HG03159 (cell line): ENCODE data around the gene DRAM1.

Experiments
- ATAC-seq: cut with Tn5 transposase; IDR thresholded peaks from one replicate; pipeline ENCODE4 v1.9.1; 2021; ENCODE audit warnings: mild to moderate bottlenecking, moderate library complexity; ENCODE audit not compliant: unreplicated experiment

Gene DRAM1, protein sequence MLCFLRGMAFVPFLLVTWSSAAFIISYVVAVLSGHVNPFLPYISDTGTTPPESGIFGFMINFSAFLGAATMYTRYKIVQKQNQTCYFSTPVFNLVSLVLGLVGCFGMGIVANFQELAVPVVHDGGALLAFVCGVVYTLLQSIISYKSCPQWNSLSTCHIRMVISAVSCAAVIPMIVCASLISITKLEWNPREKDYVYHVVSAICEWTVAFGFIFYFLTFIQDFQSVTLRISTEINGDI

DNA sequence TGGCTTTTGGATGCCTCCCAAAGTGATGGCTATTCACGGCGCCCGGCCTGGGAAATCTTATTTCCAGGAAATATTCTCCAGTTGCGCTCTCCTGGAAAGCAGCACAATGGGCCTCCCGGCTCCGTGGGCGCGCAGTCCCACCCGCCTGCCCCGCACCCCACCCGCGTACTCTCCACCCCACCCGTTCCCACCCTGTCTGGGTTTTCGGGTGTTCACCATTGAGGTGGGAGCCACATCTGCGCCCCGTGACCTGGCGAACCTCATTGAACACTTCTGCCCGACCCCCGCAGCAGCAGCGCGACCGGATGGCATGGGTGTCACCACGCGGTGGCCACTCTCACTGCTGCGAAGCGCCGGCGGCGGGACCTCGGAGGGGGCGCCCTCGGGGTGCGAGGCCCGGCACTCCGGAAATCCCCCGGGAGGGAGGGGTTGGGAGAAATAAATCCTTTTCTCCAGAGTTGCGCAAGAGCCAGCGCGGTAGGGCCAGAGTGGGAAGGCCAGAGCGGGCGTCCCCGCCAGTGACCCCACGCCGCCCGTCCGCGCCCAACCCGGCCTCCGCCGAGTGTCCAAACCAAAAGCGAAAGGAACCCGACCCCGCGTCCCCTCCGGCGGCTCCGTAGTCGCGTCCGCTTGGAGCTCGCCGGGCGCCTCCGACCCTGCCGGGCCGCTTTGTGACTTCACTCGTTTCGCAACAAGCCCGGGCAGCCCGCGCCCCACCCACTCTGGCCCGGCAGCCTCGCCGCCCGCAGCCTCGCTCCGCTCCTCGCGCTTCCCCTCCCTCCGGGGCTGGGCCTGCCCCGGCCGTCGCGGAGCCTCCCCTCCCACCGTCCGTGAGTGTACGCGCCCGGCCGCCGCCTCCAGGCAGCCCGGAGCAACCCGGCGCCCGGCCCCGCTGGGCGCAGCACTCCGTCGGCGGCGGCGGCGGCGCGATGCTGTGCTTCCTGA lies at the start of gene DRAM1:
DRAM1 (plus strand) TSS at position 720 of the 945 bp plus-strand sequence; CDS start at position 930, 210 bp downstream.
- peak; percentile 82 for ATAC-seq

DNA sequence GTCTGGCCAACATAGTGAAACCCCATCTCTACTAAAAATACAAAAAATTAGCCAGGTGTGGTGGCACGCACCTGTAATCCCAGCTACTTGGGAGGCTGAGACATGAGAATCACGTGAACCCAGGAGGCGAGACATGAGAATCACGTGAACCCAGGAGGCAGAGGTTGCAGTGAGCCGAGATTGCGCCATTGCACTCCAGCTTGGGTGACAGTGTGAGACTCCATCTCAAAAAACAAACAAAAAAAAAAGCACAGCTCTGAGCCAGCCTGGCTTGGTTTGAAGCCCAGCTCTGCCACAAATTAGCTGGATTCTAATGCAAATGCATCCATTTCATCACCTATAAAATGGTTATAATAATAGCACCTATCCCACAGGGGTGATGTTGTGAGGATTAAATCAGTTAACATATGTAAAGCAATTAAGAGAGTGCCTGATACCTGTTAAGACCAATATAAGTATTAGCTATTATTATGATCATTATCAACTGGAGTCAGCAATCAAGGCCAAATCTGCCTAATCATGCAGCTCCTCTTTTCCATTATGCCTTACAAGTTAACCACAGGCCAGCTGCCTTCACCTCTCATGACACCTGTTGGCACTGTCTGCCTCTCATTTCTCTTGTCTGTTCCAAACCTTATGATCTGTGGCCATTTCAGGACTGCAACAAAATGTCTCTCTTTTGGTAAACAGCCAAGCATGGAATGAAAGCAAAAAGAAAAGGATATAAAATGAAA lies 48.8 kb upstream of the DRAM1 start:
- ATAC-seq: no peak

DNA sequence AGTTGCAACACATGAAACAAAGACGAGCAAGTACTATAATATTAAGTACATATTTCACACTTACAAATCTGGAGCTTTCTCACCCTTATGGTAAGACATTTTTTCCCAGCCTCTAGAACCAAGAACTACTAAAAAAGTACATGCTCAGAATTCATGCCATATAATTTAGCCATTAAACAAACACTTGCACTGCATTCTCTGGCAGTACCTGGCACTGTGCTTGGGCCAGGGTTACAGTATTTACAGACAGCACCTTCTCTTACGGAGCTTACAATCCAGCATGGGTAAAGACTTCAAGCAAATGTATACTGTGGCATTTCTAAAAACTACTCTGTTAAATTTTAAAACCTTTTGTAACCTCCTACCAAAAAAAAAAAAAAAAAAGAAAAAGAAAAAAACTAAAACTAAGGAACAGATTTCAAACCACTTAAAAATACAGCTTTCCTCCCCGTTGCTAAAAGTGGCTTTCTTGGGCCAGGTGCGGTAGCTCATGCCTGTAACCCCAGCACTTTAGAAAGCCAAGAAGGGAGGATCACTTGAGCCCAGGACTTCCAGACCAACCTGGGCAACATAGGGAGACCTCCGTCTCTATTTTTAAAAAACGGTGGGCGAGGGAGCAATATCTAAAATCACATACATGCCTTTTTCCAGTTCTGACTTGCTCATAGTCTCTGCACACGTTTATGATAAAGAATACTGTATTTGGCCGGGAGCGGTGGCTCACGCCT lies 47.6 kb upstream of the DRAM1 start:
- peak; percentile 1 for ATAC-seq

DNA sequence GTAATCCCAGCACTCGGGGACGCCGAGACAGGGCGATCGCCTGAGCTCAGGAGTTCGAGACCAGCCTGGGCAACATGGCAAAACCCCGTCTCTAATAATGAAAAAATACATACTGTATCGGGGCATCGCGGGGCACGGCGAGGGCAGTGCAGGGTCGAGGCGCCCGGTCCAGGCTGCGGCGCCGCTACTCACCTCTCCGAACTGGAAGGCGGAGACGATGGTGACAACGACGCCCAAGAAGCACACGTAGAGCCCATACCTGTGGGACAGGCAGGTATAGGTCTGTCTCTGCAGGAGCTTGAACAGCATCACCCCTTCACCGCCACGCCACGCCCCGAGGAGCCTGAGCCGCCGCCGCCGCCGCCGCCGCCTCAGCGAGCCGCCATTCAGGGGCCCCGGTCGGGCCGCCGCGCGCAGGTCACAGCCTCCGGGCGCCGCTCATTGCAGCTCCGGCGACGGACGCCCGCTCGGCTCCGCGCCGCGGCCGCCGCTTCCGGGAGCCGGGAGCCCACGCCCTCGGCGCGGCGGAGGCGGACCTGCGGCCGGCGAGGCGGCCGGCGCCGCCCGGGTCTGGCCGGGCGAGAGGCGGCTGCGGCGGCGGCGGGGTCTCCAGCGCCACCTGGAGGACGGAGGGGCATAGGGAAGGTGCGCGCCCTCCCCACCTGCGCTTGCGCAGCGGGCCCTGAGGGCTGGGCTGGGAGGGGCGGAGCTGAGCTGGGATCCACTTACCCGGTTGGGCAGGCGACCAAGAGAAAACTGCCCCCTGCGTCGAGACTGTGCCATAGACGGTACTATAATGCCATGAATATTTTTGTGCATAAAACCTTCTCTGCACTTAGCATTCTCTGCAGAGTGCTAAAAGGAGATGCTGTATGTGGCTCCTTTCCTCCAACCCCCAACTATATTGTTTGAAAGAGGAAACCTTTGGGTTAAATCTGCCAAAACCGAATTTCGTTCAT lies 46.7 kb upstream of the DRAM1 start, which contains the start of gene GNPTAB:
GNPTAB (minus strand) TSS at position 593 of the 959 bp plus-strand sequence; CDS start at position 309, 284 bp downstream.
- peak; percentile 93 for ATAC-seq

DNA sequence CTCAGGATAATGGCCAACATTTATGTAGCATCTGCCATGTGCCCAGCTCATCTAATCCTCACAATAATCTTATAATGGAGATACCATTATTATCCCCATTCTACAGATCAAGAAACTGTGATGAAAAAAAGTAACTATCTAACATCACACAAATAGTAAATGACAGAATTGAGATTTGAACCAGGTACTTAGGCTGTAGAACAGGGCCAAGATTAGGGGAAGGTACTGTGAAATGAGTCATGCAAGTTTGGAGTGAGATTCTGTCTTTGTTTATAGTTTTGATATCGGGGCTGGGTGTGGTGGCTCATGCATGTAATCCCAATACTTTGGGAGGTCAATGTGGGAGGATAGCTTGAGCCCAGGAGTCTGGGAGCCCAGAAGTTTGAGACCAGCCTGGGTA lies 45.4 kb upstream of the DRAM1 start:
- ATAC-seq: no peak

DNA sequence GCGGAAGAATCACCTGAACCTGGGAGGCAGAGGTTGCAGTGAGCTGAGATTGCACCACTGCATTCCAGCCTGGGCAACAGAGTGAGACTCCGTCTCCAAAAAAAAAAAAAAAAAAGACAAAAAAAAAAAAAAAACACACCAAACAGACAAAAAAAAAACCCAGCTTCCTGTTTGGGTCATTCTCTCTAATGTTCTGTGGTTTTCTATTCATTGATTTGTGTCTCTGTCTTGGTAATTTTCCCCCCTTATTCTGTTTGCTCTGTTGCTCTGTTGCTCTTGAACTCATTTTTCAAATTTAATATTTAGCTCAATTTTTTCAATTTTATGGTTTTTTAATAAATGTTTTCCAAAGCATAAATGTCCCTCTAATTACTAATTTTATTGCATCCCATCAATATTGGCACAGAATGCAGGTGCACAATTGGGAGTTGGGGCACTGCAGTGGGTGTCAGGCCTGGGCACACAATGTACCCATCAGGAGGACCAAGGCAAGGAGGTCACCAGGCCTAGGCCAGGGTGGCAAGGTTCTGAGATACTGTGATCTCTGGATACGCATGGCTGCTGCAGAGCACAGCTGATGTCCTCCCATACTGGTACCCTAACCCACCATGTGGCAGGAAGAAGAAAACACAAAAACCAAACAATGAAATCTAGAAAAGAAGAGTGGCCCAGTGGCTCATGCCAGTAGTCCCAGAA lies 38.6 kb upstream of the DRAM1 start:
- peak; percentile 53 for ATAC-seq

DNA sequence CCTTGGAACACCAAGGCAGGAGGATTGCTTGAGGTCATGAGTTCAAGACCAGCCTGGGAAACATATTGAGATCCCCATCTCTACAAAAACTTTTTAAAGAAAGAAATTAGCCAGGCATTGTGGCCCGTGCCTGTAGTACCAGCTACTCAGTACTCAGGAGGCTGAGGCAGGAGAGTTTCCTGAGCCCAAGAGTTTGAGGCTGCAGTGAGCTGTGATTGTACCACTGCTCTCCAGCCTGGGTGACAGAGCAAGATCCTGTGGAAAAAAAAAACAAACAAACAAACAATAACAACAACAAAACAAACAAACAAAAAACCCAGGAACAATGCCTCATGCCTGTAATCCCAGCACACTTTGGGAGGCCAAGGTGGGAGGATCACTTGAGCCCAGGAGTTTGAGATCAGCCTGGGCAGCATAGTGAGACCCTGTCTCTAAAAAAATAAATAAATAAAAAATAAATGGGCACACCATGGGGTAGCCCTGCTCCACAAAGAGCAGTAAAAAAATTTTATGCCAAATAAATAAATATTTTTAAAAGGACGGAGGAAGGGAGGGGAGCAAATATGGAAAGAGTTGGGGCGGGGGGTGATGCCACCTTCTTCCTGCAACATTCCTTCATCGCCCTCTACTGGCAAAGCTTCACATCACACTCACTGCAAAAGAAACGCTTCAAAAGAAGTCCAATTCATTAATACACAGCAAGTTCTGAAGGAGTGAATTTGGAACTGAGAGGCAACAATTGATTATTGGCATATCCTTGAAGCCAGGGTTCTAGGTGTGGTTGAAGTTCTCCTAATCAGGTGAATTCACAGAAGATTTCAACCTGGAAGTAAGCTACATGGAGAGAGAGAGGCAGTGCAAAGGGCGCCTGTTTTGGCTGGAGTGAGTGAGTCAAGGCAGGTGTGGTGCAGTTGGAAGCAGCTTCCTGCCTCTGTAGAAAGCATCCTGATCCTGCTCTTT lies 37.8 kb upstream of the DRAM1 start:
- ATAC-seq: no peak

DNA sequence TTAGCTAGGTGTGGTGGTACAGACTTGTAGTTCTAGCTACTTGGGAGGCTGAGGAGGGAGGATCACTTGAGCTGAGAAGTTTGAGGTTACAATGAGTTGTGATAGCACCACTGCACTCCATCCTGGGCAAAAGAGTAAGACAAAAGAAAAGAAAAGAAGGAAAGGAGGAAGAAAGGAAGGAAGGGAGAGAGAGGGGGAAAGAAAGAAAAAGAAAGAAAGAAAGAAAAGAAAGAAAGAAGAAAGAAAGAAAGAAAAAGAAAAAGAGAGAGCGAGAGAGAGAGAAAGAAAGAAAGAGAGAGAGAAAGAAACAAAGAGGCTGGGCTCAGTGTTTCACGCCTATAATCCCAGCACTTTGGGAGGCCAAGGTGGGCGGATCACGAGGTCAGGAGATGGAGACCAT lies 36.3 kb upstream of the DRAM1 start:
- no peak for ATAC-seq

DNA sequence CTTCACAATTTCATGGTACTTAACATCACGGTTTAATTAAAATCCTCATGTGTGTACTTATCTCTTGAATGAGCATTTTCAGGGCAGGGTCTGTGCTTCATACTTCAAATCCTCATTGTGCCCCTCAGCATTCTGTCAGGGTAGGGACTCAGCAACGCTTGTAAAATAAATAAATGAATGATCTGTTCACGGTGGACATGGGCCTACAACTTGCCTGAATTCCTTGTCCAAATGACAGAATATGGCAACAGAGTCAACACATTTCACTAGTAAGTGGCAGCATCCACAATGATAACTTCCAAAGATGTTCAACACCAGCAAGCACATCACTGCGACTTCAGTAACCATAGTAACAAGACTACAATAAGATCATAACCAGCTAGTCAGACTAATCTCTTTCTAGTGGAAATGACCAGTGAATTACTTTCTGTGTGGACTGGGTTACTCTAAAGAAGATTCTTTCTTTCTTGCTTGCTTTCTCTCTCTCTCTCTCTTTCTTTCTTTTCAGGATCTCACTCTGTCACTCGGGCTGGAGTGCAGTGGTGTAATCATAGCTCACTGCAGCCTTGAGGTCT lies 32.2 kb upstream of the DRAM1 start:
- no peak for ATAC-seq

DNA sequence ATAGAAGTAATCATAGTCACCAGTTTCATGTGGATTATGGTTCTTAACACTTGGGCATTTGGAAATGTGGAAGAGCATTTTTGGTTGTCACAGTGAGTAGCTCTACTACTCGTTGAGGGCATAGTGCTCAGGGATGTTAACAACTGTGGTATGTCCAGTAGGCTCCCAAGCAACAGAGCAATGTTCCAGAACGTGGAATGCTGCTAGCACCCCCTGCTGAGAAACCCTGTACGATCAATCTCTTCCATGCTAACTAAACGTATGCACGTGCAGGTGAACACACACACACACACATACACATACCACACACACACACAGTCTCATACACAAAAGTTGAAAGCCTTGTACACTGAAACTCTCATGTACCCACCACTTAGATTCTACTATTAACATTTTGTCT lies 30.1 kb upstream of the DRAM1 start:
- no peak for ATAC-seq

DNA sequence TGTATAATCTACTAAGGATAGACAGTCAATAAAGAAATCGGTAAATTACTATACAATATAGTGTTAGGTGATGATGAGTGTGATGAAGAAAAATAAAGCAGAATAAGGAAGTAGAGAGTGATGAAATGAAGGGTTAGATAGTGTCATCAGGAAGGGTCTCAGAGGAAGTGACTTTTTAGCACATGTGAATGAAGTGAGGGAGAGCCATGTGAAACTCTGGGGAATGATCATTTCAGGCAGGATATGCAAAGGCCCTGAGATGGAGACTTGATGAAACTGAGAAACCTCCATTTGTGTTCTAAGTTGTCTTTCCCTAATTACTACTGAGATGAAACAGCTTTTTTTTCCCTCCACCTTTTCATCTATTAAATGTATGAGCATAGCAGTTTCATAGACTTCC lies 27.2 kb upstream of the DRAM1 start:
- no peak for ATAC-seq

DNA sequence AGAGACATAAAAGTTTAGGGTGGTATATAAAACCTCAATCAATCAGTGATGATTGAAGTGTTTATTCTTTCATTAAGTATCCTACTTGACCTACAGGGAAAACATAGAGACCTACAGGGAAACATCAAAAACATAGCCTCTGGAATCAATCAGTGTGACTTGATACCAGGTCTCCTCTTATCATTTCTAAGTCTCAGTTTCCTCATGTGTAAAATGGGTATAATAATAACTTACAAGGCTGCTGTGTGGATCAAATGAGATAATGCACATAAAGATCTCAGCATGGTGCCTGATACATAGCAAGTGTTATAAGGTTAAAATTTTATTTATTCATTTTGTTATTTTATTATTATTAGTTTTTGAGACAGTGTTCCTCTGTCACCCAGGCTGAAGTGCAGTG lies 24.4 kb upstream of the DRAM1 start:
- ATAC-seq: no peak

DNA sequence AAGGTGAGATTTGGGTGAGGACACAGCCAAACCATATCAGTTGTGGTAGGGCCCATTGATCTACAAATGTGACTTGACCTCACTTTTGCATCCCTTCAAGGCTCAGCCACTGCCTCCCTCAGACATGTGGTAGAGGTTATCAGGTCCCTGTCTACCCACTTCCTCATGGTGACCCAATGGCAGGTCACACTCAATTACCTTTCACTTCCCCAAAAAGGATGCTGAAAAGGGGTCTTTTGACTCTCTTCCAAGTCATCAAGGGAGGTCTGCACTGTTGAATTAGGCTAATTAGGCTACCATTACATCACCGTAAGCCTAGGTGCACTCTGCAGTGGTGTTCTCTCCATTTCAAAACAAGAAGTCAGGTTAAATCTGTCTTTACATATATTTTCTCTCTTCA lies 22.6 kb upstream of the DRAM1 start:
- ATAC-seq: peak; percentile 46

DNA sequence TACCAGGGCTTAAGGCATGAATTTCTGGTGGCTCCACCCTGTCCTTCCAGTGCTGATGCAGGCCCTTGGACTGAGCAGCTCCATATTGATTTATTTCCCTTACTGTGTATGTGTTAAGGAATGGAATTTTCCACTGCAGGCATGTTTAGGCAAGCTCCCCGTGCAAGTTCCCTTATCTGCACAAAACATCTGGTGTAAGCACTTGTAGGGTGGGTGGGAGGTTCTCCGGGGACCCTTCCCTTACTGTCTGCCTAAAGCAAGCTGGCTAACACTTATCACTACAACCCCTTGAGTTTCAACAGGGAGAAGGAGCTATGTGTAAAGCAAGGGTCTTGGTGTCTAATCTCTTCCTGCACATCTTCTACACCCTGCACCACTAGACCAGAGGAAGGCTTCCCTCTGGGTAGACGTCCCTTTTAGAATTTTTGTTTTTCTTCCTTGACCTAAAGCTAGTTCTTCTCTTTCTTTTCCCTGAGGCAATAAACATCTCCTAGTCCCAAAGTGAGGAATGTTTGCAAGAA lies 22.0 kb upstream of the DRAM1 start:
- no peak for ATAC-seq

DNA sequence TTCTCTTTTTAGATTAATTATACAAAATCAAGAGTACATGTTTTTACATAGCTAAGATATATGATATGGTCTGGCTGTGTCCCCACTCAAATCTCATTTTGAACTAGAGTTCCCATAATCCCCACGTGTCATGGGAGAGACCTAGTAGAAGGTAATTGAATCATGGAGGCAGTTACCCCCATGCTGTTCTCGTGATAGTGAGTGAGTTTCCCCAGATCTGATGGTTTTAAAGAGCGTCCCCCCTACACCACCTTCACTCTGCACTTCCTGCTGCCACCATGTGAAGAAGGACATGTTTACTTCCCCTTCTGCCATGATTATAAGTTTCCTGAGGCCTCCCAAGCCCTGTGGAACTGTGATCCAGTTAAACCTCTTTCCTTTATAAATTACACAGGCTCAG lies 21.4 kb upstream of the DRAM1 start:
- ATAC-seq: no peak

DNA sequence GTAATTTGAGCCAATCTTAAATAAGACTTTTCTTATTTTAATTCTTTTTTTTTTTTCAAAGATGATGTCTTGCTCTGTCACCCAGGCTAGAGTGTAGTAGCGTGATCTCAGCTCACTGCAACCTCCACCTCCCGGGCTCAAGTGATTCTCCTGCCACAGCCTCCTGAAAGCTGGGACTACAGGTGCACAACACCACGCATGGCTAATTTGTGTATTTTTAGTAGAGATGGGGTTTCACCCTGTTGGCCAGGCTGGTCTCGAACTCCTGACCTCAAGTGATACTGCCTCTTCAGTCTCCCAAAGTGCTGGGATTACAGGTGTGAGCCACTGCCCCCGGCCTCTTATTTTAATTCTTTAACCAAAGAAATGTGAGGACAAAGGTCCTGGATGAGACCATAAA lies 20.8 kb upstream of the DRAM1 start:
- peak; percentile 5 for ATAC-seq

DNA sequence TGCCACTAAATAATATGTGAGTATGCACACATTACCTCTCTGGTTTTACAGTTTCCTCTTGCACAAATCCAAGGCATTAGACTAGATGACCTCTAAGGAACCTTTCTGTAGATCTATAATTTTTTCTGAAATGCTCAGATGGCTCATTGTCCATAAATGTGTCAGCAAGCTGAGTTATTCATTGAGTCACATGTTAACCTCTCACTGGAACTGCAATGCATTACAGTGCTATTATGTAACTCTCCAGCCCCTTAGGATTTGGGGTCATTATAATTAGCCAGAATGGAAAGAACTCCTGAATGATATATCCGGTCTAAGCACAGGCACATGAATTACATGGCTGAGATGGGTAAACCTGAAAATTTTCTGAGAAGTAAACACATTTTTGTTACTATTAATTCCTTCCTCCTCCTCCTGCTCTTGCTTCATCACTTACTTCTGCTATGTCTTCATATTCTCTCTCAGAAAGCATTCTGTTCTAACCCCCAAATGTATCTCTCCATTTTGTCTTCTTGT lies 20.3 kb upstream of the DRAM1 start:
- peak; percentile 54 for ATAC-seq
